Right lobe of liver (tissue), 6 donors: ENCODE data around the gene CHST13. TPM values are rescaled to one million over a fixed set of nuclear protein-coding genes. Genes with fewer than 3 reads are reported as not detected.

Experiments used
- ATAC-seq, 4 donors: fragments of 200-7000 bp; cut with Tn5 transposase; one replicate each; pipeline ENCODE4 v1.9.1; 2020; ENCODE audit warnings: mild to moderate bottlenecking in 4 of 4, moderate library complexity in 4 of 4
- DNase-seq, 3 donors: peaks; one replicate each; pipeline ENCODE4 v3.0.0-alpha.2; 2020
- H3K27ac ChIP-seq, 3 donors: fragments of 200-600 bp; one replicate each; pipeline ENCODE4 v1.8.0; 2022
- H3K27me3 ChIP-seq, 2 donors: fragments of 200-600 bp; one replicate each; pipeline ENCODE4 v1.8.0; 2022
- H3K36me3 ChIP-seq, 4 donors: fragments of 200-600 bp; sonication (generic) in 1 of 4; one replicate each; pipeline versions ENCODE4 v1.5.1 to v1.8.0; 2017 to 2022; ENCODE audit warnings: control low read depth in 1 of 4
- H3K4me1 ChIP-seq, 4 donors: fragments of 200-600 bp; sonication (generic) in 1 of 4; one replicate each; pipeline versions ENCODE4 v1.5.1 to v1.8.0; 2017 to 2022; ENCODE audit warnings: control low read depth in 1 of 4
- H3K4me3 ChIP-seq, 3 donors: fragments of 200-600 bp; one replicate each; pipeline ENCODE4 v1.8.0; 2022
- H3K9me3 ChIP-seq, 4 donors: fragments of 200-600 bp; sonication (generic) in 1 of 4; one replicate each; pipeline versions ENCODE4 v1.5.1 to v1.8.0; 2017 to 2022; ENCODE audit warnings: control low read depth in 1 of 4
- CTCF ChIP-seq, 4 donors: fragments of 200-600 bp in 3 of 4; fragments of 450-650 bp in 1 of 4; IDR thresholded peaks; one replicate each; pipeline versions ENCODE4 v1.5.1 to v1.8.0; 2016 to 2022; ENCODE audit warnings: antibody characterized with exemption in 4 of 4, mild to moderate bottlenecking in 2 of 4
- POLR2A ChIP-seq: fragments of 450-650 bp; IDR thresholded peaks from one replicate; pipeline ENCODE4 v1.6.1; 2017; ENCODE audit warnings: antibody characterized with exemption, mild to moderate bottlenecking
- WGBS: methylation state at CpG from one replicate; pipeline ENCODE4 v1.1.6; 2018; ENCODE audit warnings: low coverage, low lambda C conversion rate; ENCODE audit not compliant: insufficient coverage; ENCODE audit errors: missing lambda C conversion rate; 5-methylcytosine and 5-hydroxymethylcytosine counted together
- intact Hi-C, 2 donors: fragments of 100-400 bp; cut with DNase I; formaldehyde crosslinking; loops; one replicate each; pipeline versions ENCODE4 v1.11.2 to v1.14.1; 2022
- total RNA-seq, 6 experiments: library from RNA; depleted of rRNA in 2 of 6; stranded (reverse); fragments of >200 nt in 2 of 6; fragmentation: NEBNext Ultra II Directional in 3 of 6; extraction: Animal tissue kit (Norgen Biotek cat#: 25700) in 3 of 6; gene quantifications; one replicate each; pipeline versions ENCODE4 v1.1.0 to v1.2.4, GENCODE V29; 2016 to 2023
- donor health status: DM: no; HTN: yes; CAD: no.
- donor health status: DM: no; HTN: no; CAD: no.
- donor health status: DM: no; HTN: no; CAD: no.
- donor health status: DM: no; HTN: yes; CAD: no.
- donor health status: DM: no; HTN: yes; CAD: no.

CHST13 gene
- total RNA-seq, 6 experiments from 2014 or later, result 23.5 to 48.9 (median 28.2) TPM

GRCh38 chr3:126526668-126527005, 2.7 kb downstream of the CHST13 start:
- ATAC-seq, result no peak
- no peak overlapping the region for H3K4me3 ChIP-seq
- peaks cover 0 to 60% (median 28%) of the 10 kb centered on the region in 4 donors for H3K4me1 ChIP-seq
- no peaks in the 10 kb centered on the region for H3K36me3 ChIP-seq
- DNase-seq, result peak in 1 of 3 donors; percentile 41
- no peaks in the 10 kb centered on the region for H3K27me3 ChIP-seq
- no peak overlapping the region for H3K27ac ChIP-seq
- no peak for TF ChIP-seq CTCF (IDR thresholded peaks at IDR 0.05)
- no peak for TF ChIP-seq POLR2A
- intact Hi-C loops, result no loop called here
- WGBS, result 81% methylated on average over 4 of the region's 7 CpGs
- no peaks in the 10 kb centered on the region for H3K9me3 ChIP-seq

DNA sequence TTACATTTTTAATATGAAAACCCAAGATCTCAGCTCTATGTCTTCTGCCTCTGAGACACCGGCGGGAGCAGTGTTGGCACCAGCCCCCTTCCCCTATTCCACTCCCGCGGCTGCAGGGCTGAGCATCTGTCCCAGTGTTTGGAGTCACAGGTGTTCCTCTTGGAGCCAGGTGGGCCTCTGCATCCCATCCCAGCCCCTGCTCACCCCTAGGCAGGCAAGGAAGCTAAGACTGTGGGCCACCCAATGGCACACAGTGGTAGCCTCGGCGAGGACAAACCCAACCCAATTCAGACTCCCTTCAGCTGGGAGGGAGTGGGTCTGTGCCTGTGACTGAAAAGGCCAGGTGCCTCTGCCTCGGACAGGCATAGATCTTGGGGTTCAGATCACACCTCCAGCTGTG, 3.1 kb downstream of the CHST13 start:
- Histone ChIP-seq H3K9me3 (no peaks in the 10 kb centered on the region), H3K27ac (no peak overlapping the region), H3K4me1 (peaks cover 0 to 59% (median 28%) of the 10 kb centered on the region in 4 donors), H3K4me3 (no peak overlapping the region), H3K27me3 (no peaks in the 10 kb centered on the region), H3K36me3 (no peaks in the 10 kb centered on the region)
- TF ChIP-seq POLR2A (no peak), CTCF (IDR thresholded peaks at IDR 0.05) (no peak)
- DNase-seq (peak in 2 of 3 donors; percentile 17 to 44), ATAC-seq (no peak)
- intact Hi-C loops, result no loop called here
- 80% methylated on average over 1 of the region's 7 CpGs for WGBS

GRCh38 chr3:126527455-126528211, 3.7 kb downstream of the CHST13 start:
- no peaks in the 10 kb centered on the region for H3K9me3 ChIP-seq
- peaks cover 0 to 53% (median 25%) of the 10 kb centered on the region in 4 donors for H3K4me1 ChIP-seq
- ATAC-seq, result no peak
- 53% methylated on average over 5 of the region's 6 CpGs for WGBS
- no peak for TF ChIP-seq CTCF (IDR thresholded peaks at IDR 0.05)
- TF ChIP-seq POLR2A, result no peak
- no peaks in the 10 kb centered on the region for H3K36me3 ChIP-seq
- peak overlapping the region in 2 of 3 donors; percentile 81 to 88 for H3K27ac ChIP-seq
- intact Hi-C loops, result no loop called here
- H3K27me3 ChIP-seq, result no peaks in the 10 kb centered on the region
- no peak overlapping the region for H3K4me3 ChIP-seq
- peak in 2 of 3 donors; percentile 12 to 34 for DNase-seq

DNA sequence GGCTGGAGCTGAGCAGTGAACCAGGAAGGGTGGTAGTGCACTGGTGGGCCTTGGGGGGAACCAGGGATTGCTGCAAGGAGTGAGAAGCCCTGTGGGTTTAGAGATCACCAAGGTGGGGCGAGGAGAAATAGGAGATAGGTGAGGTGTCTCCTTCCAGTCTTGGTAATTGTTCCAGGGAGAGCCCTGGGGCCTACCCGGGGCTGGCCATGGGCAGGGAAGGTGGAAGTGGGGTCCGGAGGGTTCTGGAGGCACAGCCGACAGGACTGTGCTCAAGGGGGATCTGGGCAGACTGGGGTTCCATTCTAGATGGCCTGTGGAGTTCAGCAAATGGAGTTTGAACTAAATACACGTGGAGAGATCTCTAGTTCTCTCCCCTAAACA, 4.5 kb downstream of the CHST13 start:
- no peaks in the 10 kb centered on the region for H3K9me3 ChIP-seq
- H3K4me1 ChIP-seq, result peaks cover 0 to 47% (median 22%) of the 10 kb centered on the region in 4 donors
- intact Hi-C loops, result no loop called here
- 36% methylated on average over 5 of the region's 5 CpGs for WGBS
- H3K27ac ChIP-seq, result peak overlapping the region; percentile 57 to 88 (median 81)
- H3K4me3 ChIP-seq, result no peak overlapping the region
- no peaks in the 10 kb centered on the region for H3K27me3 ChIP-seq
- H3K36me3 ChIP-seq, result no peaks in the 10 kb centered on the region
- peak in 2 of 3 donors; percentile 17 to 31 for DNase-seq
- ATAC-seq, result no peak
- no peak for TF ChIP-seq POLR2A
- TF ChIP-seq CTCF (IDR thresholded peaks at IDR 0.05), result no peak
